Suprapubic skin (tissue), 3 donors: ENCODE measurements around the gene ENTPD2.

Source experiments
- CTCF ChIP-seq, 2 donors: fragments of 200-600 bp in 1 of 2; fragments of 450-650 bp in 1 of 2; sonication (generic) in 1 of 2; IDR thresholded peaks; one replicate each; pipeline ENCODE4 v1.5.1; 2016 to 2019; ENCODE audit warnings: antibody characterized with exemption in 2 of 2, mild to moderate bottlenecking in 1 of 2, moderate library complexity in 1 of 2
- EP300 ChIP-seq: sonication (generic); formaldehyde crosslinking; IDR thresholded peaks from one replicate; pipeline ENCODE4 v1.6.1; 2017; ENCODE audit warnings: antibody characterized with exemption
- POLR2A ChIP-seq, 2 donors: fragments of 450-650 bp; IDR thresholded peaks; one replicate each; pipeline ENCODE4 v1.6.1; 2017; ENCODE audit warnings: antibody characterized with exemption in 2 of 2, mild to moderate bottlenecking in 2 of 2, moderate library complexity in 2 of 2

DNA sequence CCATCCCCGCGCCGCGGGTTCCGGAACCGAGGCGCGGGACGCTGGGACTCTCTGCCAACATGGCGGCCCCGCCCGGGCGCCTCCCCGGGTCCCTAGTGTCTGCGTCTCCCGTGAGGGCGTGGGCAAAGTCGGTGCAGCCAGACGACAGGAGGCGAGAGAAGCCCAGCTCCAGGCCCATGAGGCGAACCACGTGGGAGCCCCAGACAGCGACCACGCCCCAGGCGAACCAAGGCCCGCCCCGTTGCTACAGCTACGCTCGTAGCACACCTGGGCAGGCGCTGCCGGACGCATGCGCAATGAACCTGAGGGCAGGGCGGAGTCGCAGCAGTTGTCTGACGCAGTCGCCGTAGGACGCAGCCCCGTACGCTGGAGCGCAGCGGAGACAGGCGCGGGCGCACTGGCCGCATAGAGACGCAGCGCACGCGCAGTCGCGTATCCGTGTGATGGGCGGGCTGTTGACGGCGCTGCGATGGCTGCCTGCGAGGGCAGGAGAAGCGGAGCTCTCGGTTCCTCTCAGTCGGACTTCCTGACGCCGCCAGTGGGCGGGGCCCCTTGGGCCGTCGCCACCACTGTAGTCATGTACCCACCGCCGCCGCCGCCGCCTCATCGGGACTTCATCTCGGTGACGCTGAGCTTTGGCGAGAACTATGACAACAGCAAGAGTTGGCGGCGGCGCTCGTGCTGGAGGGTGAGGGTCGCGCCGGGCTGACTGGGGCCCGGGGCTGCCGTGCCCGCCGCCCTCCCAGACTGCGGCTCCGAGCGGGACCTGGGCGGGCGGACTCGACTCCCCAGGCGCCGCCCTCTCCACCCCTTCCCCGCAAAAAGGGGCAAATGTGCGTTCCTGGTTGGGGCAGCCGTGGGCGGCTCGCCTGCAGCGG lies 32.9 kb upstream of the ENTPD2 start, which contains the start of gene MAN1B1:
- TF ChIP-seq POLR2A (IDR thresholded peaks at IDR 0.05) = peak in 1 of 2 donors; percentile 37
- TF ChIP-seq CTCF (IDR thresholded peaks at IDR 0.05) = no peak
- TF ChIP-seq EP300 = no peak
